RWPE1 (cell line): ENCODE measurements around the gene PLXNB1.

Experiments
- CTCF ChIA-PET: fragments of 350-600 bp; sonication (Branson Sonifier 250); formaldehyde crosslinking; extraction: SDS; loops from one replicate; lab custom pipeline; 2021; lab: Yijun Ruan, JAX
- POLR2A ChIA-PET: fragments of 400-600 bp; formaldehyde crosslinking; extraction: SDS; loops from one replicate; lab custom pipeline; 2020; ENCODE audit warnings: antibody characterized with exemption; ENCODE audit not compliant: low non-redundant PET; lab: Yijun Ruan, JAX
- DNase-seq: peaks from one replicate; pipeline ENCODE4 v3.0.0; 2012; ENCODE audit warnings: low spot score
- H3K27ac ChIP-seq: fragments of 450-650 bp; 2 replicates; pipeline ENCODE4 v1.5.1; 2017
- CTCF ChIP-seq: fragments of 450-650 bp; conservative IDR thresholded peaks from 2 replicates; pipeline ENCODE4 v1.5.1; 2017; ENCODE audit warnings: low read depth, mild to moderate bottlenecking

Gene PLXNB1

GRCh38 chr3:48428572-48429316 is 1.1 kb downstream of the PLXNB1 start:
- POLR2A ChIA-PET: interaction anchor here (0.6 kb wide), 1 partner anchor 10 kb away, joined by 3 read pairs; no protein-coding TSS in a partner anchor
- peak overlapping the region; percentile 99 for H3K27ac ChIP-seq
- no peak for DNase-seq
- CTCF ChIA-PET: no interaction called here
- no peak for TF ChIP-seq CTCF

- no peak for TF ChIP-seq CTCF
- peak overlapping the region; percentile 99 for H3K27ac ChIP-seq
- no peak for DNase-seq
- POLR2A ChIA-PET: interaction anchor here (0.6 kb wide), 1 partner anchor 9 kb away, joined by 3 read pairs; no protein-coding TSS in a partner anchor
- CTCF ChIA-PET: no interaction called here
These were observed 1.8 kb downstream of the PLXNB1 start for GRCh38 chr3:48428088-48428571.

GRCh38 chr3:48427630-48427962 is 2.3 kb downstream of the PLXNB1 start:
- peak overlapping the region; percentile 99 for H3K27ac ChIP-seq
- CTCF ChIA-PET: no interaction called here
- no peak for TF ChIP-seq CTCF
- no peak for DNase-seq
- POLR2A ChIA-PET: no interaction called here

- ChIA-PET POLR2A (no interaction called here), CTCF (interaction anchor here (0.6 kb wide), 1 partner anchor 30 kb away, joined by 3 read pairs; no protein-coding TSS in a partner anchor)
- TF ChIP-seq CTCF: no peak
- H3K27ac ChIP-seq: peak overlapping the region; percentile 99
- no peak for DNase-seq
These were observed 2.8 kb downstream of the PLXNB1 start for GRCh38 chr3:48426944-48427629.

GRCh38 chr3:48426401-48426909 is 3.4 kb downstream of the PLXNB1 start:
- ChIA-PET CTCF (interaction anchor here (0.6 to 1.0 kb wide), 3 partner anchors 26 to 156 kb away, joined by 3 read pairs; no protein-coding TSS in a partner anchor), POLR2A (no interaction called here)
- DNase-seq: no peak
- no peak for TF ChIP-seq CTCF
- peak overlapping the region; percentile 99 for H3K27ac ChIP-seq

- POLR2A ChIA-PET: no interaction called here
- H3K27ac ChIP-seq: peak overlapping the region; percentile 99
- no peak for TF ChIP-seq CTCF
- CTCF ChIA-PET: interaction anchor here (1.0 kb wide), 1 partner anchor 25 kb away, joined by 3 read pairs; no protein-coding TSS in a partner anchor
- no peak for DNase-seq
These were observed 4.5 kb downstream of the PLXNB1 start for GRCh38 chr3:48425281-48425812.
